Inflammatory macrophage (primary cell): Measurements from ENCODE around the gene NET1.
"Not testable (repeated sequence)": the region's sequence is repeated elsewhere in the genome, so short reads cannot be mapped to it uniquely, and the experiment has no call there.

Source experiments
- DNase-seq, 2 donors: peaks; one replicate each; pipeline ENCODE4 v3.0.0-alpha.2; 2020 to 2022
- total RNA-seq, 18 experiments: gene quantifications; one replicate each; lab custom pipeline; 2026; ENCODE audit warnings: mixed read lengths in 6 of 18, inconsistent platforms in 2 of 18; lab: John Stamatoyannopoulos, UW

The NET1 gene
- total RNA-seq, result 5.0 to 19.3 (median 10.4) reads per million in 18 experiments

- DNase-seq, result peak; percentile 80 to 86
Measured at GRCh38 chr10:5412277-5412941, at the start of gene NET1. TSS of gene NET1 (plus strand) at chr10:5412557. CDS start at chr10:5412693, 136 bp downstream.

GRCh38 chr10:5362873-5363272 lies 49.5 kb upstream of the NET1 start:
- DNase-seq, result no peak

- no peak for DNase-seq
Measured at GRCh38 chr10:5364374-5364773, 48.0 kb upstream of the NET1 start.

- no peak for DNase-seq
Measured at GRCh38 chr10:5364890-5365338, 47.4 kb upstream of the NET1 start, which contains the start of gene UCN3. TSS of gene UCN3 (plus strand) at chr10:5364966. CDS start at chr10:5373721, 8,755 bp downstream.

- DNase-seq, result no peak
Measured at GRCh38 chr10:5365928-5366327, 46.4 kb upstream of the NET1 start.

- no peak for DNase-seq
Measured at GRCh38 chr10:5369362-5370158, 42.8 kb upstream of the NET1 start.

- no peak for DNase-seq
Measured at GRCh38 chr10:5370493-5371352, 41.6 kb upstream of the NET1 start.

GRCh38 chr10:5373307-5373706 lies 39.0 kb upstream of the NET1 start:
- no peak for DNase-seq

GRCh38 chr10:5373891-5374611 lies 38.3 kb upstream of the NET1 start:
- no peak for DNase-seq

GRCh38 chr10:5376450-5376849 lies 35.9 kb upstream of the NET1 start:
- DNase-seq, result no peak

- DNase-seq, result not testable (repeated sequence)
Measured at GRCh38 chr10:5379202-5379601, 33.2 kb upstream of the NET1 start.

- not testable (repeated sequence) for DNase-seq
Measured at GRCh38 chr10:5380395-5380794, 32.0 kb upstream of the NET1 start.

- DNase-seq, result no peak
Measured at GRCh38 chr10:5381187-5381586, 31.2 kb upstream of the NET1 start.

- no peak for DNase-seq
Measured at GRCh38 chr10:5385224-5385623, 27.1 kb upstream of the NET1 start.

GRCh38 chr10:5387169-5387568 lies 25.2 kb upstream of the NET1 start:
- no peak for DNase-seq

- no peak for DNase-seq
Measured at GRCh38 chr10:5390607-5391205, 21.7 kb upstream of the NET1 start.

GRCh38 chr10:5391790-5392189 lies 20.6 kb upstream of the NET1 start:
- no peak for DNase-seq

GRCh38 chr10:5393529-5393928 lies 18.8 kb upstream of the NET1 start:
- DNase-seq, result no peak

GRCh38 chr10:5395168-5395567 lies 17.2 kb upstream of the NET1 start:
- DNase-seq, result no peak

- no peak for DNase-seq
Measured at GRCh38 chr10:5396556-5397300, 15.6 kb upstream of the NET1 start.

GRCh38 chr10:5399332-5399731 lies 13.0 kb upstream of the NET1 start:
- no peak for DNase-seq
